ENCODE results near the gene GPR83. TPM values are rescaled to one million over a fixed set of nuclear protein-coding genes. Genes with fewer than 3 reads are reported as not detected.
"Not testable (repeated sequence)": the region's sequence is repeated elsewhere in the genome, so short reads cannot be mapped to it uniquely, and the experiment has no call there.

The GPR83 gene
- total and polyA plus RNA-seq, 8 donors: 0.08 to 0.41 (median 0.36) TPM; not detected in 1

- Histone ChIP-seq H3K9me3 (no peaks in the 10 kb centered on the region), H3K4me3 (no peak overlapping the region), H3K27ac (no peak overlapping the region), H3K27me3 (peaks cover 28 to 52% of the 10 kb centered on the region in 2 donors), H3K4me1 (peaks cover 4 to 9% of the 10 kb centered on the region in 2 donors), H3K36me3 (no peaks in the 10 kb centered on the region)
- DNase-seq: no peak
- no peak for ATAC-seq
- intact Hi-C loops (cut with DNase I): no loop called here
- TF ChIP-seq CTCF (IDR thresholded peaks at IDR 0.05): no peak
These were observed 771 bp downstream of the GPR83 start for GRCh38 chr11:94400457-94400838.

GRCh38 chr11:94400050-94400449 is 1.2 kb downstream of the GPR83 start:
- Histone ChIP-seq H3K36me3 (no peaks in the 10 kb centered on the region), H3K27me3 (peaks cover 28 to 52% of the 10 kb centered on the region in 2 donors), H3K4me1 (peaks cover 4 to 9% of the 10 kb centered on the region in 2 donors), H3K4me3 (no peak overlapping the region), H3K27ac (no peak overlapping the region), H3K9me3 (no peaks in the 10 kb centered on the region)
- TF ChIP-seq CTCF (IDR thresholded peaks at IDR 0.05): no peak
- ATAC-seq (no peak), DNase-seq (no peak)
- intact Hi-C loops (cut with DNase I): no loop called here

GRCh38 chr11:94398101-94398500 is 3.1 kb downstream of the GPR83 start:
- TF ChIP-seq CTCF (IDR thresholded peaks at IDR 0.05): no peak
- no peaks in the 10 kb centered on the region for H3K36me3 ChIP-seq
- no peak overlapping the region for H3K4me3 ChIP-seq
- peaks cover 4 to 9% of the 10 kb centered on the region in 2 donors for H3K4me1 ChIP-seq
- no peak for ATAC-seq
- no peak for DNase-seq
- H3K9me3 ChIP-seq: no peaks in the 10 kb centered on the region
- H3K27ac ChIP-seq: no peak overlapping the region
- intact Hi-C loops (cut with DNase I): no loop called here
- H3K27me3 ChIP-seq: peaks cover 28 to 46% of the 10 kb centered on the region in 2 donors

GRCh38 chr11:94396282-94396681 is 4.9 kb downstream of the GPR83 start:
- intact Hi-C loops (cut with DNase I): no loop called here
- no peaks in the 10 kb centered on the region for H3K36me3 ChIP-seq
- no peak overlapping the region for H3K4me3 ChIP-seq
- H3K27ac ChIP-seq: no peak overlapping the region
- H3K27me3 ChIP-seq: peaks cover 18 to 28% of the 10 kb centered on the region in 2 donors
- ATAC-seq (no peak), DNase-seq (no peak)
- peaks cover 0 to 3% of the 10 kb centered on the region in 2 donors for H3K9me3 ChIP-seq
- TF ChIP-seq CTCF (IDR thresholded peaks at IDR 0.05): no peak
- H3K4me1 ChIP-seq: peaks cover under 1 to 6% of the 10 kb centered on the region in 2 donors

GRCh38 chr11:94391937-94392336 is 9.3 kb downstream of the GPR83 start:
- H3K27ac ChIP-seq; intact Hi-C loops (cut with DNase I); H3K27me3 ChIP-seq; DNase-seq; H3K36me3 ChIP-seq; H3K4me3 ChIP-seq; ATAC-seq; H3K9me3 ChIP-seq; H3K4me1 ChIP-seq: not testable (repeated sequence)

GRCh38 chr11:94379613-94380012 is 21.6 kb downstream of the GPR83 start:
- Histone ChIP-seq H3K9me3 (no peaks in the 10 kb centered on the region), H3K27me3 (no peaks in the 10 kb centered on the region), H3K4me3 (no peak overlapping the region), H3K27ac (no peak overlapping the region), H3K36me3 (no peaks in the 10 kb centered on the region), H3K4me1 (no peaks in the 10 kb centered on the region)
- intact Hi-C loops (cut with DNase I): no loop called here
- no peak for ATAC-seq
- no peak for DNase-seq
- TF ChIP-seq CTCF (IDR thresholded peaks at IDR 0.05): no peak
